GM18870 (cell line): Measurements from ENCODE around the gene CASQ1.

Experiments used
- ATAC-seq: cut with Tn5 transposase; IDR thresholded peaks from one replicate; pipeline ENCODE4 v1.9.1; 2021; ENCODE audit warnings: moderate library complexity; ENCODE audit not compliant: unreplicated experiment

The CASQ1 gene

DNA sequence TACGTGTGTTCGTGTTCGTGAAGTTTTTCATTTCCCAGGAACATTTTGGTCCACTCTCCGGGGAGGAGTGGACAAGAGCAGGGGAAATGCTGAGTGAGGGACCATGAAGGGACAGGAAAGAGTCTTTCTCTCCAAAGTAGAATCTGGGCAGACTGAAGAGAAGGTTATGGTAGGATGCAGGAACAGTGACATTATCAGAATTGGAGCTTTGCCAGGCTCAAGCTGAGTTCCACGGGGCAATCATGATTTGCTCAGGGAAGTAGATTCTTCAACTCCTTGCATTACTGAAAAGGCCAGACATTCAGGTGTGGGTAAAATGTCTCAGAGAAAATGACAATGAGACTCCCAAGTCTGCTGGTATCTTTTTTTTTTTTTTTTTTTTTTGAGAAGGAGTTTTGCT is 22.4 kb upstream of the CASQ1 start:
- ATAC-seq: no peak

DNA sequence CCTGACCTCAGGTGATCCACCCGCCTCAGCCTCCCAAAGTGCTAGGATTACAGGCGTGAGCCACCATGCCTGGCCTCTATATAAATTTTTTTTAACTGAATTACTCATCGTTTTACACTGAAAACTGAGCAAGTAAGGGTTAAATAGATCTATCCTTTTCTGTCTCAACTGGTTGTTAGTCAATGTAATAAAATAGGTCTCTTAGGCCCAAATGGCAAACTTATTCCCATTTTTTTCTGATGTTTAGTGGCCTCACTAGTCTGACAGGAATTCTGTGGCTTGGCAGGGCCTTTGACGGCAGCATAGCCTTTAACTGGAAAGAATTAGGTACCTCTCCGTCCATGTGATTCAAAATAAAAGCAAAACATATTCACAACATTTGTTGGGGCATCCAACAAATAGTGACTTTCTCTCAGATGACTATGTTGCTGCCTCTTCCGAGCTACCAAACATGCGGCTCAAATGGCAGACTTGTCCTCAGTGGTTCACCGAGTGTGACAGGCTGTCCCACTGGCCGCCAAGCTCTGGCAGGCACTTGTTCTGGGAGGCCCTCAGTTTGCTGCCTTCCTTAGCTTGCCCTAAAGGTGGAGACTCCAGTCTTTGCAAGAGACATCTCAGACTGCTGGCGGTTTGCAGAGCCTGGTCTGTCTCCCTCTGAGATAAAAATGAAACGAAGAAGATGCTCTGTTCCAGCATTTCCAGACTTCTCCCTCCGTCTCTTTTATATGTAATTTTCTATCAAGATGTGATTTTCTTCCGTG is 21.6 kb upstream of the CASQ1 start:
- no peak for ATAC-seq

DNA sequence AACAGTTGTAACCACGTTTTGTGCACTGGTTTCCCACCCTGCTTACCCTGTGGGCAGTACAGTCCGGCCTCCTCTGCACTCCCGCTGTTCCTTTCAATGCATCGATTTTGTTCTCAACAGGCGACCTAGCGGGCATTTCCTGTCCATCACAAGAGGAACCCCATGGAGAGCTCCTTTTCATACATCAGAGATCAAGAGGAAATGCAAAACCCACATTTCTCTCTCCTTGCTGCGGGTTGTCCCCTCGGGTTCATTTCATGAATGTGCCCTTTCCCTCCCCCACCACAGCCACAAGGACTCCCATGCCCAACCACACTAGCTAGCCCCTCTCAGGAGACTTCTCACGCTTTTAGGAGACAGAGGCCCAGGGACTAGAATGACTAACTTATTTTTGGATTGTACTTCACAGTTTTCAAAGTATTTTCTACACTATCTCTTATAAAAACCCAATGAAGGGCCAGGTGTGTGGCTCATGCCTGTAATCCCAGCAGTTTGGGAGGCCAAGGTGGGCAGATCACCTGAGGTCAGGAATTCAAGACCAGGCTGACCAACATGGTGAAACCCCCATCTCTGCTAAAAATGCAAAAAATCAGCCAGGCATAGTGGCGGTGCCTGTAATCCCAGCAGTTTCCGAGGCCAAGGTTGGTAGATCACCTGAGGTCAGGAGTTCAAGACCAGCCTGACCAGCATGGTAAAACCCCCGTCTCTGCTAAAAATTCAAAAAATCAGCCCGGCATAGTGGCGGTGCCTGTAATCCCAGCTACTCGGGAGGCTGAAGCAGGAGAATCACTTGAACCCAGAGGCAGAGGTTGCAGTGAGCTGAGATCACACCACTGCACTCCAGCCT is 20.6 kb upstream of the CASQ1 start:
- ATAC-seq: peak; percentile 56

DNA sequence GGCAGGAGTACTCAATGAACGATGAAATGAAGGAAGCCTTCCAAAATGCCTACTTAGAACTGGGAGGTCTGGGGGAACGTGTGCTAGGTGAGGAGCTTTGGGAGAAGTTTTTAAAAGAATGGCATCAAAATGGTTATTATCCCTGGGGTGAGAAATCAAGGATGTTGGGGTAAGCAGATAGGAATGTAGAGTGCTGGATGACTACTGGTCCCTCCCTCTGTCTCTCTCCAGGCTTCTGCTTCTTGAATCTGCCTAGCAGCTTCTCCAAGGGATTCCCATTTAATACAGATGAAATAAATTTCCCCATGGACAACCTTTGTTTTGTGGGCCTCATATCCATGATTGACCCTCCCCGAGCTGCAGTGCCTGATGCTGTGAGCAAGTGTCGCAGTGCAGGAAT is 19.0 kb upstream of the CASQ1 start:
- no peak for ATAC-seq

DNA sequence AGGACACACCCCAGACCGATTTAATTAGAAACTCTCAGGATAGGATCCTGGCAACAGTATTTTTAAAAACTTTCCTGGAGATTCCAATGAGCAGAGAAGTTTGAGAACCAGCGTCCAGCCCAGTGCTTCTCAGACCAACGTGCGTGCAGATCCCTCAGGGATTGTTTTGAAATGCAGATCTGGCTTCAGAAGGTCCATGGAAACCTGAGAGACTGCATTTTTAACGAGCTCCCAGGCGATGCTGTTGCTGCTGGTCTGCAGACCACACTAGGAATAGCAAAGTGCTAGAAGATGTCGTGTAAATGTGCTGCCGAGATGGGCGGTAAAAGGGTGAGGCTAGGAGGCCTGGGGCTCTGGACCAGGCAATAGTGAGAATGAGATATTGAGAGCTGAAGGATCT is 18.4 kb upstream of the CASQ1 start:
- ATAC-seq: no peak

DNA sequence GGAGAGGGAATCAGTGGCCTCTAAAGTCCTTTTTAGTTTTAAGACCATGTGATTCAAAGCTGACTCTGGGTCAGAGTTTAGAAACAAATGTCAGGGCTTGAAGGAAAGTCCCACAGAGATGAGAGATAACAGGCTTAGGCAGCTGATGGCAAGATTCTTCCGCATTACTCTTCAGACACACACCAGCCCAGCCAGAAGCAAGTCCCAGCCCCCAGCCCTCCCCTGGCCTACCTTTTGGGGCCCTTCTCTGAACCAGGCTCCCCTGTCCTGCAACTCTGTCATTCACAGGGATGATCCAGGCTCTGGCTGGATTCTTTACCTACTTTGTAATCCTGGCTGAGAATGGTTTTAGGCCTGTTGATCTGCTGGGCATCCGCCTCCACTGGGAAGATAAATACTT is 13.1 kb upstream of the CASQ1 start:
- ATAC-seq: no peak

DNA sequence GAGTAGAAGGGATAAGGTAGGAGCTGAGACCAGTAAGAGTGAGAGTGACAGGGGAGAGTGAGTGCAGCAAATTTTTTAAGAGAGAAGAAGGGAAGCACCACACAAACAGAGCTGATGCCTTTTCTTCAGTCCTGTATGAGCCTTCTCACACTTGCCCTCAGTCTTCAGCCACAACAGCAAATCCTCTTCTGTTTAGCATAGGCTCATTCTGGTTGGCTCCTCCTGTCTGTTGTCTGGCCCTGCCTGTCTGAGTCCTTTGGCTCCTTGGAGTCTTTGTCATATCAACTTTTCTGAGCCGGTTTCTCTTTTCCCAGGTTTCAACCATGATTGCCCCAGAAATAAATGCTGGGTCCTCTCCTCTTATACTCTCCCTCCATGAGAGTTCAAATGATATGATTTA is 12.7 kb upstream of the CASQ1 start:
- no peak for ATAC-seq

DNA sequence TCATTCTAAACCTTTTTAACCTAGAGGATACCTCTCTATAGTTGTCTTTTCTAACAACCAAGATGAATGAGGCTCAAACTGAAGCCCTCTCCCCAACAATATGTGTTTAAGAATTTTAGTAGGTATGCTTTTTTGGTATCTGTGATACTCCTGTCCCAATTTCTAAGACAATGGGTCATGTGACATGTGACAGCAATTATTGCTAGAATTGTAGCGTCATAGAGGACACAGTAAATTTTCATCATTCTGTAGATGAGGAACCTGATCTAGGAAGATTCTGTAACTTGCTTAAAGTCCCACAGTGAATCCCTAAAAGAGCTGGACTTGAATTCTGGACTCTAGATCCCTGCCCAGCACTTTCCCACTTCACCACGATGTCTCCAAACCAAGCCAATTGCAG is 11.6 kb upstream of the CASQ1 start:
- no peak for ATAC-seq

DNA sequence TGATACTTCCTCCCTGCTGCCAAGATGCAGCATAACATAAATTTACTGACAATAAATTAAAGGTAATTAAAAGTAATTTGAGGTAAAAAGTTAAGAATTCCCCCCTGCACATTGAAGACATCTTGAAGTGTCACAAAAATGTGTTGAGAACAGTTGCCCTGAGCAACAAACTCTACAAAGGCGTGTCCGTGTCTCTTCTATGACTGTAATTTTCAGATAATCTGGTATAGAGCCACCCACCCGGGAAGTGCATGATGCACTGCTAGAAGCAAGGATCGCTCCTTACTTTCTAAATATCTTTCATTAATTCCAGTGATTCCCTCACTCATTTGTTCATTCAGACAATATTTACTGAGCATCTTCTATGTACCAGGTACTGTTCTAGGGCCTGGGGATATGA is 11.0 kb upstream of the CASQ1 start:
- ATAC-seq: no peak

DNA sequence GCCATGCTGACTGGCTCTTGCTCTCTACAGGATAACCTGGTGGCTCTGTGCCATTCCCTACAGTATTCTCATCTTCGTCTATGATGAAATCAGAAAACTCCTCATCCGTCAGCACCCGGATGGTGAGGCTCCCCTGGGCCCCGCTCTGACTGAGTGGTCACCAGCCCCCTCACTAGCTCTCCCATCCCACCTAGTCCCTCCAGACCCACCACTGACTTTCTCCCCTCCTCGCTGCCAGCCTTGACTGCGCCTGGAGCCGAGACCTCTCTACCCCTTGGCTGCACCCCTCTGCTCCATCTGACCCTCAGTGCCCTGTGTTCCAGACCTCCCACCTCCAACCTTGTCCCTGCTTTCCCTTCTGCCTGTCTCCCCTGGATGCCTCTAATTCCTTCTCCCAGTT is 4.1 kb upstream of the CASQ1 start:
- no peak for ATAC-seq

DNA sequence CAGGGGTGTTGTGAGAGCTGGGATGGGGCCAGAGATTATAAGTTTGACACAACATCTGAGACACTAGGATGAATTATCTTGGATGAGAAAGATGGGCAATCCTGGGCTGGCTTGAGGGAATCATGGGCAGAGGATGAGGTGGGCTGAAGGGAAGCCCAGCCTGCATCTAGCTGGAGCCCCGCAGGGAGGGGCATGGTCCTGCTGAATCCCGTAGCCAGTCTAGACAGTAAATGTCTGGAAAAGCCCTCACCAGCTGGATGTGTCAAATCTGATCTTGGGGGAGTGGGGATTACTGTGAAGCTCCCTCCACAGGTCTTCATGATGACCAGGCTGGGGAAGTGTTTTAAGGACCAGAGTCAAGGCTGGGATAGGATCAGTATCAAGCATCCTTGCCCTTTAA is 3.6 kb upstream of the CASQ1 start:
- ATAC-seq: no peak

DNA sequence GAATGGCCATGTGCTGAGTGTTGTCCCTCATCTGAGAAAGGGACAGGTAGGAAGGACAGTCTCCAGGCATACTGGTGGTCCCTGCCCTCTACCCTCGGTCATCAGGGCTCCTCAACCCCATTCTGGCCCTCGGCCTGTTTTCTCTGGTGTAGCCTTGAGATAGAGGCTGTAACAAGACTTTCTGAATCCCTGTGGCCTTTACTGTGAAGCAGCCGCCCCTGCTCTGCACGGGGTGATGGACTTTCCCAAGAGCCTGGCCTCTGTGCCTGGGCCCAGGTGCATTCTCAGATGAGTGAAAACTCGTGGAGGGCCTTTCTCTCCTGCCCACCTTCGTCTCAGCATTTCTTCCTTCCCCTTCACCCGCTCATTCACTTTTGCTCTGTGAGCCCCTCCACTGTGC is 3.0 kb upstream of the CASQ1 start:
- no peak for ATAC-seq

DNA sequence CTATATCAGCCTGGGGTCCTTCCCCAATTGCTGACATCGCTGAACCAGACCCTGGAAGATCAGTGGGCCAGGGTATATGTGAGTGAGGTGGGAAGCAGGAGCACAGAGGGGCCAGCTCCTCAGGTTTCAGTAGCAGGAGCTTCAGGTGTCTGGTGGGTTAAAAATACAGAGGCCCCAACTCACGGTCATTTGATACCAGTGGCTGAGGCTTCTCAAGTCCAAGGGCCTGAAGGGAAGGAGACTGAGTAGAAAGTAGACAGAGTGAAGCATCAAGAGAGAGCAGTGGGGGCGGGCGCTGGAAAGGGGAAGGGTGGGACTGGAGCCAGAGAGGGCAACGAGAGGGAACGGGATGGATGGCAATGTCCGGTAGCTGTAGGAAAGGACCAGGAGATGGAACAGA is 2.0 kb upstream of the CASQ1 start:
- no peak for ATAC-seq

DNA sequence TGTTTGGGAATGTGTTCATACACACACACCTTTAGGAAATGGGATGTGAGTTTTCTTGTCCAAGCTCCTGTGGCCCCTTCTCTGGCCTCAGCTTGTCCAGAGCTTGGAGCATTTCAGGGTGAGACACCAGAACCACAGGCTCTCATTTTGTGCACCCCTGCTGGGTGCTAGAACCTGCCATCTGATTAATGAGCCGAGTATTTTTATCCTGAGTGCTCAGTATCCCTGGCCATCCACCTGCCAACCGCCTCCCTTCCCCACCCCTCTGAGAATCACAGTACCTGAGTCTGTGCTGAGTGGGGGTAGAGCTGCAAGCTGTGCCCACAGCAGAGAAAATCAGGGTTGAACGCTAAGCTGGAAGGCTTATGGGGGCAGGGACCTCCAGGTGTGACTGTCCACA is 1.4 kb downstream of the CASQ1 start:
- no peak for ATAC-seq

DNA sequence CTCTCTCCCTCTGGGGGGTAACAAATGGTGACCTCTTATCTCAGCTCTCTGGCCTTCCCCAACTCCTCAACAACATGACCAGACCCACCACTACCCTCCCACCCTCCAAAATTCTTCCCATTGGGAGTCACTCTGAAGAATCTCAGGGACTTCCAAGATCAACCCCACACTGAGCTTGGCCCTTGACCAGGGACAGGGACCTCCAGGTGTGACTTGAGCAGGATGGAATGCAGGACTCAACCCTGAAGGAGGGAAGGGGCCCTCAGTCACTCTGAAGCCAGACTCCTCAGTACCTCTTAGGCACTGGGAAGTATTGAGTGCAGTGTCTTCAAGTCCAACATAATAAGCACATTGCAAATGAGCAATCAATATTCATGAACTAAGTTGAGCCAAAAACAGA is 1.9 kb downstream of the CASQ1 start:
- ATAC-seq: no peak

DNA sequence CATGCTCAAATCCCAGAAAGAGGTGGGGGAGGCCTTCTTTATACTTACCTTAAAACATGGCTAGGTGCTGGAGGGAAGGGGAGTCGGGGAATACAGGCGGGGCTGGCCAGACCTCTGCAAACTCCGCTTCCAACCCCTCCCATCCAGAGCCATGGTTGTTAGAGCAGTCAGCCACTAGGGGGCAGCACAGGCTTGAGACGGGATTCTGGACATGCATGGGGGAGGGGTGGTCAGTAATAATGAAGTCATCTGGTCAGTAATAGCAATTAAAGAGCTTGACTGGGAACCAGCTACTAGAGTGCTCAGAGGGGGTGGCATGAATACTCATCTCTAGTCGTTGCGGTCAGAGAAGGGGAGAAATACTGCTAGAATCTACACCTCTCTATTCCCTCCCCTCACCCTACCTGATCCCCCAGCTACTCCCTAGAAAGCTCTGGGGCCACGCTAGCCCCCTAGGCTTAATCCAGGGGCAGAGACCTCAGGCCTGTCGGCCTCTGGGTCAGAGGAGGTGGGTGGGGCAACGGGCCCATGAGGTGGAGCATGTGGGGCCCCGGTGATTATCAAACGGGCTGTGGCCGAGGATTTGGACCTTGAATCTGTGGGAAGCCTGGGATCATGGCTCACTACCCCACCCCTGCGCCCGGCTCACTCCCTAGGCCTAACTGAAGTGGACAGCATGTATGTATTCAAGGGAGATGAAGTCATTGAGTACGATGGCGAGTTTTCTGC is 2.9 kb downstream of the CASQ1 start:
- ATAC-seq: peak; percentile 63

DNA sequence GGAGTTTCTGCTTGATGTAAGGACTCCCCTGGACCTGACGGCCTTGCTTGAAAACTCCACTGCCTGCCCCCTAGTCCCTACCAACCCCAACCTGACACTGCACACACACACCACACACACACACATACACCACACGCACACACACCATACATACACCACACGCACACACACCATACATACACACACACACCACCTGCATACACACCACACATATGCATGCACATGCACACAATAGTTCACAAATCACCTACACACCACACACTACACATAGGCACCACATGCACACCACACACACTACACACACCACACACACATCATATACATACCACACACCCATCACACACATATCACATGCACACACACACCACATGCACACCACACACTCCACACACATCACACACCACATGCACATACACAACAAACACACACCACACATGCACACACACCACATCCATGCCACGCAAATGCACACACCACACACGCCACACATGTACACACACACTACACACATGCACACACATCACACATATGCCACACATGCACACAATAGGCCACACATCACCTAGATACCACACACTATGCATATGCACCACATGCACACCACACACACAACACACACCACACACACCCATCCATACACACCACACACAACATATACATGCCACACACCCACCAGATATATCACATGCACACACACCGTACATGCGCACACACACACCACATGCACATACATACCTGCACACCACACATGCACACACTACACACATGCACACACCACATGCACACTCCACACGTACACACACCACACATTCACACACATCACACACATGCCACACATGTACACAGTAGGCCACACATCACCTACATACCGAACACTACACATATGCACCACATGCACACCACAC is 3.7 kb downstream of the CASQ1 start:
- ATAC-seq: no peak

DNA sequence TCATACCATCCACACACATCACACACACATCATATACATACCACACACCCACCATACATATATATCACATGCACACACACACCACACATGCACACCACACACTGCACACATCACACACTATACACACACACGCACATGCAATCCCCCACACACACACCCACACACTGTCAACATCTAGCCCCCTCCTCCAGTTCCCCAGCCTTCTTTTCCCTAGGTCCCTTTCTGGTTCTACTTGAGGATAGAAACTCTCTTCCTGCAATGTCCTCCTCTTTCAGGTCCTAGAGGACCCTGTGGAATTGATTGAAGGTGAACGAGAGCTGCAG is 4.3 kb downstream of the CASQ1 start:
- no peak for ATAC-seq

DNA sequence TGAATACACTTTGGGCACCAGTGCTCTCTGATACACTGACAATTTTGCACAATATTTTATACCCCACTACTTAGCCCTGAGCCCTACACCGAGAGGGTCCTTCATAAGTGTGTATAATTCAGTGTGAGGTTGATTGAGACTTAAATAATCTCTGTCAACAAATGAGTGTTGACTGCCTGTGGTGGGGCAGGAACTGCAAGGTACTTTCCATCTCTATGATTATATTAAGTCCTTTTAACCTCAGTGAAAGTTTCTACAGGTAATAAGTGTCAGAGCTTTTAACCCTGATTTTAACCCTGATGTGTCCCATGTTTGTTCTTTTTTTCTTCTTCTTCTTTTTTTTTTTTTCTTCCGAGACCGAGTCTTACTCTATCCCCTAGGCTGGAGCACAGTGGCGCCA is 5.8 kb downstream of the CASQ1 start:
- no peak for ATAC-seq

DNA sequence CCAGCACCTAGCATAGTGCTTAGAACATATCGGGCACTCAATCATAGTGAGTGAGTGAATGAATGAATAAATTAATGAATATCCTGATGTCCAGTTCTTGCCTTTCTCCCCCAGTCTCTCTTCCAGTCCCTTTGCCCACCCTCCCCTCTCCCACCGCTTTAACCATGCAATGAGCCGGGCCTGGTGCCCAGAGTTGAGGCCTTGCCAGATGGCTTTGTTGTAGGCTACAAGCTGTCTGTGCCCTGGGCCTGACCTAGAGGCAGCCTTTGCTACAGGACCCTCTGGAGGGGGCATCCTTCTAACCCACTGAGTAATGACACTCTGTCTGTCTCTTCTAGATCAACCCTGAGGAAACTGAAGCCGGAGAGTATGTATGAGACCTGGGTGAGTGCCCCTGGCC is 6.9 kb downstream of the CASQ1 start:
- no peak for ATAC-seq

DNA sequence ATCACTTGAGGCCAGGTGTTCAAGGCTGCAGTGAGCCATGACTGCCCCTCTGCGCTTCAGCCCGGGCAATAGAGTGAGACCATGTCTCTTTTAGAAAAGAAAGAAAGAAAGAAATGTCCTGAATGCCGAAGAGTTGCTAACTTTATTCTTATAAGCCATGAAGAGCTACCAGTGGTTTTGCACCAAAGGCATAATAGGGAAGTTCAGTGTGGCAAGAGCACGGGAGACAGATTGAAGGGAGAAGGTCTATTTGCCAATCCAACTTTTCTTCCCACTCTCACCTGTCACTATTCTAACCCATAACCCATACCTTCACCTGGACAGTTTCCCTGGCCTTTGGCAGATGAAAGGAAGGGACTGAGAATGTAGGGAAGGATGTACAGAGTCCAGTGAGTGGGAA is 10.4 kb downstream of the CASQ1 start:
- ATAC-seq: no peak
